ENCODE measurements around the gene HADHA.

HADHA gene

DNA sequence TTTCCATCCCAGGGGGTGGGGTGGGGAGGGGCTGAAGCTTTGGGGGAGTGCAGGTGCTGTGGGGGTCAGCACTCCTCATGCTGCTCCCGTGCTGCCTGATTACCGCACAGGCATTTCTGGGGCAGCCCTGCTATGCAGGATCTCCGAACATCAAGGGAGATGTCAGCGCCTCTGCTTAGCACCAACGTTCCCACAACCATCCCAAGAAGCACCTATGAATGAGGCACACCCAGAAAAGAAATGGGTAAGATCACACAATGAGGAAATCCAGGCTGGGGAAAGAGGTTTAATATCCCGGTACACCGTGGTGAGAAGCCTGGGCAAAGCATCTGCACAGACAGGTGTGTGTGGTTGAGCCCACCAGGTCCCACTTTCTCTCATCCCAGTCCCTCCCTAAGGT lies 54.1 kb downstream of the HADHA start:
- no peak overlapping the region for H3K27ac Mint-ChIP-seq
- H3K36me3 Mint-ChIP-seq (ENCODE audit: low read depth): peaks cover 9% of the 10 kb centered on the region
- no peaks in the 10 kb centered on the region for H3K27me3 Mint-ChIP-seq
- H3K4me1 Mint-ChIP-seq: peaks cover 16% of the 10 kb centered on the region
- no peak for DNase-seq
- ATAC-seq: no peak
- H3K4me3 Mint-ChIP-seq: no peak overlapping the region
- no peaks in the 10 kb centered on the region for H3K9me3 Mint-ChIP-seq

DNA sequence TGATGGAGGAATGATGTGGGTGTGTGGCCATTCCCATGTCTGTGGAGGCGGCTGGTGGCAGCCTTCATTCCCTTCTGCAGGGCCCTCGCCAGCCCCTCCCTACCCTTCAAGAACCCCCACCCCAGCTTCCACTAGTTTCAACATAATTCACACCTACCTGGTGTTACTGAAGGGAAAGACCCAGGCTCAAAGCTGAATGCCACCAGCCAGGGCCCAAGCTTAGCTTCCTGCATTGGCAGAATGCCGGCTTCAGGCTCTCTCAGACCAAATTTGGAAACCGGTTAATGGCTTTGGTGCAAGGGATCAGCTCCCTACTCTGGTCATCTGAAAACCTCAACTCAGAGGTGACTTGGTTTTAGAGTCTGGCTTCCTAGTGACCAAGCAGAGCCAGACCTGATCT lies 54.7 kb downstream of the HADHA start:
- DNase-seq (no peak), ATAC-seq (no peak)
- Mint-ChIP-seq H3K9me3 (no peaks in the 10 kb centered on the region), H3K27me3 (no peaks in the 10 kb centered on the region), H3K27ac (no peak overlapping the region), H3K4me1 (peaks cover 17% of the 10 kb centered on the region), H3K36me3 (ENCODE audit: low read depth) (peaks cover 9% of the 10 kb centered on the region), H3K4me3 (no peak overlapping the region)

DNA sequence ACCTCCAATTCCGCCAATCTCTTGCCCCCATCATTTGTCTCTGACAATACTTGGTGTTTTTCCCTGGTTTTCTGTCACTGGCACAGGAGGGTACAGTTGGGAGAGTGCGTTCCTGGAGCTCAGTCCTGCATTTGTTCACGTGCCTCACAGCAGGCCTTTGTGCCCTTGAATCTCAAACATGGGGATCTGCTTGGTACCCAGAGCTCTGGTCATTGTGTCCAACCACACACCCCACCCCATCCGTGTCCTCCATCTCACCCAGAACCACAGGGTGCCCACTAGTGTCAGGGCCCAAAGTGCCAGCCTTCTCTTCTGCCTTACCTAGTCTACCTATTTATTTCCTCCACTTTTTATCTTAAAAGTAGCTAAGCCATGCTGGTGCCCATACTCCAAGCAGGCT lies 55.3 kb downstream of the HADHA start:
- H3K4me1 Mint-ChIP-seq: peaks cover 14% of the 10 kb centered on the region
- ATAC-seq: no peak
- H3K27me3 Mint-ChIP-seq: no peaks in the 10 kb centered on the region
- H3K27ac Mint-ChIP-seq: no peak overlapping the region
- no peak for DNase-seq
- no peak overlapping the region for H3K4me3 Mint-ChIP-seq
- H3K36me3 Mint-ChIP-seq (ENCODE audit: low read depth): peaks cover 6% of the 10 kb centered on the region
- no peaks in the 10 kb centered on the region for H3K9me3 Mint-ChIP-seq

DNA sequence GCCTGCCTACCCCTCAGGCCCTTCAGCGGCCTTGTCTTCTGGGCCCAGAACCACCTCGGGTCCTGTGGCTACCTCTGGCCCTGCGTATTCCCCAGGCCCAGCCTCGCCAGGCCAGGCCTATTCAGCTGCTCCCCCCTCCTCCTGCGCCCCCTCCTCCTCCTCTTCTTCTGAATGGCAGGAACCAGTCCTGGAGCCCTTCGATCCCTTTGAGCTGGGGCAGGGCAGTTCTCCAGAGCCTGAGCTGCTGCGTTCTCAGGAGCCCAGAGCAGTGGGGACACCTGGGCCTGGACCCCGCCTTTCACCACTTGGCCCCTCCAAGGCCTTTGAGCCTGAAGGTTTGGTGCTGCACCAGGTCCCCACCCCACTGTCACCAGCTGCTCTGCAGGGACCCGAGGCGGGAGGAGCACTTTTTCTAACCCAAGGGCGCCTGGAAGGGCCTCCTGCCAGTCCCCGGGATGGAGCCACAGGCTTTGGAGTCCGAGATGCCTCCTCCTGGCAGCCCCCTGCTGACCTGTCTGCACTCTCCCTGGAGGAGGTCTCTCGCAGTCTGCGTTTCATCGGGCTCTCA lies 56.8 kb downstream of the HADHA start:
- Mint-ChIP-seq H3K36me3 (ENCODE audit: low read depth) (peaks cover 5% of the 10 kb centered on the region), H3K4me1 (peaks cover 10% of the 10 kb centered on the region), H3K27ac (no peak overlapping the region), H3K9me3 (no peaks in the 10 kb centered on the region), H3K27me3 (peaks cover 3% of the 10 kb centered on the region), H3K4me3 (no peak overlapping the region)
- DNase-seq (no peak), ATAC-seq (no peak)

DNA sequence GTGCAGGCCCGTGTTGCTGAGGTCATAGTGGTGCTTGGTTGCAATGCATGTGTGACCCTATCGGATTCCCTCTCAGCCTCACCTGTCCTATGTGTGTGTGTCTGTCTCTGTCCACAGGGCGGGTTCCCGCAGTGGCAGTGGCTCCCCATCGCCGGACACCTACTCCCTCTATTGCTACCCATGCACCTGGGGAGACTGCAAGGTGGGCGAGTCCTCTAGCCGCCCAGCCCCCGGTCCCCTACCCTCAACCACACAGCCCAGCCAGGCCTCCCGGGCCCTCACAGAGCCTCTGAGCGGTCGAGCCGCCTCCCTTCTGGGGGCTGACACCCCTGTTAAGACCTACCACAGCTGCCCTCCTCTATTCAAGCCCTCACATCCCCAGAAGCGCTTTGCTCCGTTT lies 57.3 kb downstream of the HADHA start:
- Mint-ChIP-seq H3K36me3 (ENCODE audit: low read depth) (peaks cover 5% of the 10 kb centered on the region), H3K9me3 (no peaks in the 10 kb centered on the region), H3K4me3 (no peak overlapping the region), H3K27ac (no peak overlapping the region), H3K27me3 (peaks cover 4% of the 10 kb centered on the region), H3K4me1 (peaks cover 10% of the 10 kb centered on the region)
- ATAC-seq (no peak), DNase-seq (no peak)

DNA sequence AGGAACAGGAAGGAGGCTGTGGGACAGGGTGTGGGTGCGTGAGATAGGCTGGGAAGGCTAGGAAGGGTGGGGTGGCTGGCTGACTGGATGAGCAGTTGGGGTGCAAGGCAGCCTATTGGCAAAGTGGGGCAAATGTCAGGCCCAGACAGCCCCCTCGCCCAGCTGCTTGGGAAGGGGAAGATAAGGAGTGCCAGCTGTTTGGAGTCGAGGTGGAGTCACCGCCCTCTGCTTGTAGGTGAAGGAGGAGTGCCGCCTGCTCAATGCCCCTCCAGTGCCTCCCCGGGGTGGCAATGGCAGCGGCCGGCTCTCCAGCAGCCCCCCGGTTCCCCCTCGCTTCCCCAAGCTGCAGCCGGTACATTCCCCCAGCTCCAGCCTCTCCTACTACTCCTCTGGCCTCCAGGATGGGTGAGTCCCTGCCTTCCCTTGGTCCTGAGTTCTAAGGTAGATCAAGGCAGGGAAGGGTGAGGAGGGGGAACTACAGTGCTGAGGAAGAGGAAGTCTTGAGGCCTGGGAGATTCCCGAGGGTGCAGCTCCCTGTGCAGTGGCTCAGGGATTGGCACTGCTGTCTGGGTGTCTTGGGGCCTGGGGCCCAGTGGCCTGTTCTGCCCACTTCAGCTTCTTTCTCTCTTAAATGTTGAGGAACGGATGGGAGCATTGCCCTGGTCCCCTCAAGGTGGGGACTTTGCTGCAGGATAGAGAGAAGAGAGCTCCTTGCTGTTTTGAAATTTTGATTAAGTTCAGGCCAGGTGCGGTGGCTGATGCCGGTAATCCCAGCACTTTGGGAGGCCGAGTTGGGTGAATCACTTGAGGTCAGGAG lies 58.3 kb downstream of the HADHA start:
- ATAC-seq (no peak), DNase-seq (no peak)
- peaks cover 7% of the 10 kb centered on the region for H3K27me3 Mint-ChIP-seq
- H3K4me3 Mint-ChIP-seq: peak overlapping the region; percentile 69
- peak overlapping the region; percentile 19 for H3K27ac Mint-ChIP-seq
- H3K4me1 Mint-ChIP-seq: peaks cover 10% of the 10 kb centered on the region
- peaks cover 2% of the 10 kb centered on the region for H3K36me3 Mint-ChIP-seq (ENCODE audit: low read depth)
- no peaks in the 10 kb centered on the region for H3K9me3 Mint-ChIP-seq

DNA sequence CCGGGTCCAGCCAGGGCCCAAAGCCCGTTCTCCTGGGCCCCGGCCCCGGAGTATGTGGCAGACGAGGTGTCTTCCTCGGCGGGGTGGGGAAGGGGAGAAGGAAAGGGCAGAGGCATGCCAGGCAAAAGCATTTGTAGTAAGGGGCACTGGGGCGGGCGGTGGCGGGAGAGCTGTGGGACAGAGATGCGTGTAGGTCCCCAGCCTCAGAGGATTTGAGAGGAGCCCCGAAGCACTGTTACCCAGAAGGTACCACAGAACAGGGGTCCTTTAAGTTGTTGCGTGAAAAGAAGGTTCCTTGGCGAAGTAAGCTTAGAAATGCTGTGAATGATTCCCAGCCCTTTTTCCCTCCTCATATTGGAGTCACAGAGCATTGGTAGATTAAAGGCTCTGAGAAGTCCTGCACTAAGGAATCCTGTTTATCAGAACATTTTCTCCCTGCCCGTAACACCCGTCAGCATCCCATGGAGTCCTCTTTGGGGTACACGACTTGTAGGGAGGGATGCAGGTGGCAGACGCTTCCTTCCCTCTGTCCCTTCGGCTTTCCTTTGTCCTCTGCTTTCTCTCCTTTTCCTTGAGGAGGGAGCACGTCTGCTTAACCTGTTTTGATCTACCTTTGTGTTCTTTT lies 59.0 kb downstream of the HADHA start:
- ATAC-seq: no peak
- Mint-ChIP-seq H3K4me3 (peak overlapping the region; percentile 69), H3K4me1 (peaks cover 10% of the 10 kb centered on the region), H3K27ac (peak overlapping the region; percentile 31), H3K27me3 (peaks cover 13% of the 10 kb centered on the region), H3K9me3 (no peaks in the 10 kb centered on the region), H3K36me3 (ENCODE audit: low read depth) (no peaks in the 10 kb centered on the region)
- no peak for DNase-seq

DNA sequence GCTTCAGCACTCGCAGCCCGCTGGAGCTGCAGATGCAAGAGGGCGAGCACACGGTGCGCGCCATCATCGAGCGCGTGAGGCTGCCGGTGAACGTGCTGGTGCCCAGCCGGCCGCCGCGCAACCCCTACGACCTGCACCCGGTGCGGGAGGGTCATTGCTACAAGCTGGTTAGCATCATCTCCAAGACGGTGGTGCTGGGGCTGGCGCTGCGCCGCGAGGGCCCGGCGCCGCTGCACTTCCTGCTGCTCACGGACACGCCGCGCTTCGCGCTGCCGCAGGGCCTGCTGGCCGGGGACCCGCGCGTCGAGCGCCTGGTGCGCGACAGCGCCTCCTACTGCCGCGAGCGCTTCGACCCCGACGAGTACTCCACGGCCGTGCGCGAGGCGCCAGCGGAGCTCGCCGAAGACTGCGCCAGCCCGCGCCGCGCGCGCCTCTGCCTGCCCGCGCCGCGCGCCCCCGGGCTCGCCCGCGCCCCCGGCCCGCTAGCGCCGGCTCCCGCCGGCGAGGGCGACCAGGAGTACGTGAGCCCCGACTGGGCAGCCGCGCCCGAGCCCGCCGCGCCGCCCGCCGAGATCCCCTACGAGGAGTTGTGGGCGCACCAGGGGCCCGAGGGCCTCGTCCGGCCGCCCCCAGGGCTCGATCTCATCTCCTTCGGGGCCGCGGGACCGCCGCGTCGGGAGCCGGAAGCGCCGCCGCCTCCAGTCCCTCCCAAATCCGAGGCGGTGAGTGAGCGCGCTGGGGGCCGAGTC lies 59.7 kb downstream of the HADHA start:
- H3K27ac Mint-ChIP-seq: no peak overlapping the region
- H3K4me1 Mint-ChIP-seq: peaks cover 13% of the 10 kb centered on the region
- peak; percentile 83 for DNase-seq
- H3K36me3 Mint-ChIP-seq (ENCODE audit: low read depth): no peaks in the 10 kb centered on the region
- peak; percentile 91 for ATAC-seq
- H3K4me3 Mint-ChIP-seq: peak overlapping the region; percentile 69
- peaks cover 18% of the 10 kb centered on the region for H3K27me3 Mint-ChIP-seq
- no peaks in the 10 kb centered on the region for H3K9me3 Mint-ChIP-seq

DNA sequence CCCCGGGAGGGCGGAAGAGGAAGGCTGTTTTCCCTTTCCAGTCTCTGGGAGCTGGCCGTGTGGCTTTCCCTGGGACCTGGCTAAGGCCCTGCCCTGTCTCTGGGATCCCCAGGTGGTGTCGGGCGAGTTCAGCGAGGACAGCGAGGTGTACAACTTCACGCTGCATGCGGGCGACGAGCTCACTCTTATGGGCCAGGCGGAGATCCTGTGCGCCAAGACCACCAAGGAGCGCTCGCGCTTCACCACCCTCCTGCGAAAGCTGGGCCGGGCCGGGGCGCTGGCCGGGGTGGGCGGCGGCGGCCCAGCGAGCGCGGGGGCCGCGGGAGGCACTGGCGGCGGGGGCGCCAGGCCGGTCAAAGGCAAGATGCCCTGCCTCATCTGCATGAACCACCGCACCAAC lies 60.3 kb downstream of the HADHA start:
- DNase-seq (no peak), ATAC-seq (no peak)
- Mint-ChIP-seq H3K27me3 (peaks cover 21% of the 10 kb centered on the region), H3K9me3 (no peaks in the 10 kb centered on the region), H3K36me3 (ENCODE audit: low read depth) (no peaks in the 10 kb centered on the region), H3K4me3 (peak overlapping the region; percentile 58), H3K27ac (peak overlapping the region; percentile 19), H3K4me1 (peaks cover 16% of the 10 kb centered on the region)

DNA sequence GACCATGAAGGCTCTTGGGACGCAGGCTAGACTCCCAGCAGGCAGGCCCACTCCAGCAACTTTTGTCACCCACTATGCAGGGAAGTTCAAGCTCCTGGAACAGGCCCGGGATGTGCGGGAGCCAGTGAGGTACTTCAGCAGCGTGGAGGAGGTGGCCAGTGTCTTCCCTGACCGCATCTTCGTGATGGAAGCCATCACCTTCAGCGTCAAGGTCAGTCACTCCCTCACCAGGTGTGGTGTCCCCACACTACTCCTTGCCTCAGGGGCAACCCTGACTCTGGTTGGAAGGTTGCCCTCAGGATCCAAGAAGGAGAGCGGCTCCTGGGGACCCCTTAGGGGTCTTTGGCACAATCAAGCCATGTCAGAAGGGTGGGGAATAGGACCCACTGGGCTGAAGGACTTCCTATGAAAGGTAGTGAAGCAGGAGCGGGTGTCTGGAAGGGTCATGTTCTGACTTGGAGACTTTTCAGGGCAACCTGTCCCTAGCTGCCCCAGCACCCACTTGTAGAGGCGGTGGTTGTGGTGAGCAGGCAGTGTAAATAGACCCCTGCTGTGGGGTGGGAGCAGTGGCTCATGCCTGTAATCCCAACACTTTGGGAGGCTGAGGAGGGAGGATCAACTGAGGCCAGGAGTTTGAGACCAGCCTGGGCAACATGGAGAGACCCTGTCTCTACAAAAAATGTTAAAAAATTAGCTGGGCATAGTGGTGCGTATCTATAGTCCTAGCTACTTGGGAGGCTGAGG lies 61.4 kb downstream of the HADHA start:
- no peak for ATAC-seq
- no peak overlapping the region for H3K4me3 Mint-ChIP-seq

DNA sequence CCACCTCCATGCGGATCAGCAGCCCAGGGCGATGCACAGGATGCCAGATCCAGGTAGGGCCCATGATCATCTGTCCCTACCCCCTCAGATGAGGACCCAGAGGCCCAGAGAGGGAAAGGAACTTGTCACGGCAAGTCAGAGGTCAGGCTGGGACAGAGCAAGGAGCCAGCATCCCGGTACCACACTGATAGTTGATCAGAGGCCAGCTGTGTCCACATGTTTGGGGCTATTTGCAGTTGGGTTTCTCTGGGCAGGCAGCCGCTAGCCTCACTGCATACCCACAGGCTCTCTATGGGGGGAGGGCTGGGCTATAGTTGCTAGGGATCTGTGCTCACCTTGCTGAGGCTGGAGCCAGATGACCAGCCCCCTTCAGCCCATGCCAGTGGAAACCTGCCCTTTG lies 62.0 kb downstream of the HADHA start:
- no peaks in the 10 kb centered on the region for H3K9me3 Mint-ChIP-seq
- DNase-seq (no peak), ATAC-seq (no peak)
- H3K4me3 Mint-ChIP-seq: no peak overlapping the region
- H3K27me3 Mint-ChIP-seq: peaks cover 29% of the 10 kb centered on the region
- H3K4me1 Mint-ChIP-seq: peaks cover 17% of the 10 kb centered on the region
- H3K27ac Mint-ChIP-seq: no peak overlapping the region
- no peaks in the 10 kb centered on the region for H3K36me3 Mint-ChIP-seq (ENCODE audit: low read depth)

More for the DNA sequence above, 61.4 kb downstream of the HADHA start:
- peaks cover 26% of the 10 kb centered on the region for H3K27me3 Mint-ChIP-seq
- no peaks in the 10 kb centered on the region for H3K9me3 Mint-ChIP-seq
- H3K36me3 Mint-ChIP-seq (ENCODE audit: low read depth): no peaks in the 10 kb centered on the region
- no peak overlapping the region for H3K27ac Mint-ChIP-seq
- peaks cover 17% of the 10 kb centered on the region for H3K4me1 Mint-ChIP-seq
- no peak for DNase-seq

DNA sequence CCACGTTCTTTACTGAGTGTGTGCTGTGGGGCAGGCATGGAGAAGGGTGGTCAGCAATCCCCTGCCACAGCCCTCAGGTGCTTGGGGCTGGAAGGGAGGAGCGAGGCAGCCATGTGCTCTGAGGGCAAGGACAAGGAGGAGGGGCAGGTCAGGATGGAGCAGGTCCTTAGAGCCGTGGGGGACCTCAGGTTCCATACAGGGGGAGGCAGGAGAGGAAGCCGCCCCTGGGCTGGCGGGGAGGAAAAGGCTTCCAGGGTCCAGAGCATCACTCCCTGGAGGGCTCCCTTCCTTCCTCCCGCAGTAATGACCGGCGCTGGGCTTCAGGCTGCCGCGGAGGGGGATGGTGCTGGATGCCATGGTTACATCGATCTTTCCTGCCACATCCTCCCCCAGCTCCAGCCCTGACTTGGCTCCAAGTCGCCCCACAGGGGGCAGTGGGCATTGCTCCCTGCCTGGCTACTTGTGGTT lies 65.0 kb downstream of the HADHA start:
- peaks cover 11% of the 10 kb centered on the region for H3K4me1 Mint-ChIP-seq
- H3K27ac Mint-ChIP-seq: no peak overlapping the region
- peak overlapping the region; percentile 36 for H3K4me3 Mint-ChIP-seq
- H3K9me3 Mint-ChIP-seq: no peaks in the 10 kb centered on the region
- no peak for ATAC-seq
- no peak for DNase-seq
- peaks cover 42% of the 10 kb centered on the region for H3K27me3 Mint-ChIP-seq
- no peaks in the 10 kb centered on the region for H3K36me3 Mint-ChIP-seq (ENCODE audit: low read depth)

DNA sequence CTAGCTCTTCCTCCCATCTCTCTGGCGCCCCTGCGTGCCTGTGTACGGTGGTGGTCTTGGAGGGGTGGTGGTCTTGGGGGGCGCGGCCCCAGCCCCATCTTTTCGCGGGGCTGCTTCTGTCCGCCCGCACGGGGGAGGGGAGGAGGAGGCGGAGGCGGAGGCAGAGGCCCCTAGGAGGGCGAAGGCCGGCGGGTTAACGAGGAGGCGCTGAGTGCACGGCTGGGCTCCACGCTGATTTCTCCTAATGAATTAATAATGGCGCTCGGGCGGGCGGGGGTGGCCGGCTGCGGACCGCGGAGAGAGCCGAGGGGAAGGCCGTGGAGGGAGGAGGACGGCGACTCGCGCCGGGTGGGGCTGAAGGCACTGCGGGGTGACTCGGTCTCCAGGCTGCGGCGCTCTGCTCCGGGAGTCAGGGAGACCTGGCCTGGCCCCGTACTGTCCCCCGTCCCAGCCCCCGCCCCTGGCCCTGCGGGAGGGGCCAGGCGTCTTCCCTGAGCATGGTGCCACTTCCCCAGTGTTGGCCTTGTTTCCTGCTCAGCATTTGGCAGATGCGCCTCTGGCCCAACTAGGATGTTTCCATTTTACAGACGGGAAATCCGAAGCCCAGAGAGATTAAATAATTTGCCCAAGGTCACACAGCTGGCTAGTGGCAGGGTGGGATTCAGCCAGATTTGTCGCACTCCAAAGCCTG lies 65.5 kb downstream of the HADHA start:
- DNase-seq (no peak), ATAC-seq (no peak)
- H3K4me3 Mint-ChIP-seq: peak overlapping the region; percentile 36
- H3K36me3 Mint-ChIP-seq (ENCODE audit: low read depth): no peaks in the 10 kb centered on the region
- H3K4me1 Mint-ChIP-seq: peaks cover 13% of the 10 kb centered on the region
- no peaks in the 10 kb centered on the region for H3K9me3 Mint-ChIP-seq
- H3K27ac Mint-ChIP-seq: no peak overlapping the region
- H3K27me3 Mint-ChIP-seq: peaks cover 47% of the 10 kb centered on the region
